Endothelial cell of umbilical vein (primary cell): ENCODE results near the gene PSMD10. TPM values are rescaled to one million over a fixed set of nuclear protein-coding genes. Genes with fewer than 3 reads are reported as not detected.

Experiments
- BruUV-seq: library from RNA; stranded (reverse); fragments of 400-500 nt; replicated peaks from 2 replicates; lab custom pipeline; 2021; lab: Mats Ljungman, UMichigan
- CTCF ChIA-PET: fragments of 300-600, 350-600 bp; sonication (Branson Sonifier 250); formaldehyde crosslinking; loops from one replicate; lab custom pipeline; 2021; ENCODE audit warnings: antibody characterized with exemption, inconsistent platforms; lab: Charles Lee
- POLR2A ChIA-PET: fragments of 300-600, 350-600 bp; sonication (Branson Sonifier 250); formaldehyde crosslinking; loops from one replicate; lab custom pipeline; 2021; ENCODE audit warnings: antibody characterized with exemption, inconsistent platforms; lab: Charles Lee
- DNase-seq: peaks from one replicate; pipeline ENCODE4 v3.0.0-alpha.2; 2011; ENCODE audit warnings: low read depth, low spot score
- FAIRE-seq: peaks from 2 replicates; lab custom pipeline; 2011; peaks lifted over from hg19 to GRCh38; lab: Jason Lieb, UNC
- H2AFZ ChIP-seq: 2 replicates; pipeline ENCODE4 v1.6.0; 2012; ENCODE audit warnings: low read depth, low read length, control low read depth, inconsistent platforms
- H3K27ac ChIP-seq: 2 replicates; pipeline ENCODE4 v1.5.1; 2011; ENCODE audit warnings: low read depth, mild to moderate bottlenecking, control low read depth, low read length, moderate library complexity; ENCODE audit not compliant: insufficient read depth
- H3K27me3 ChIP-seq, 2 experiments: 2 replicates each; pipeline versions ENCODE4 v1.6.0 to v1.6.1; 2011; ENCODE audit warnings: low read length in 2 of 2, mixed read lengths in 1 of 2; ENCODE audit not compliant: control insufficient read depth in 2 of 2, insufficient read depth in 2 of 2
- H3K36me3 ChIP-seq, 2 experiments: 2 replicates in 1 of 2; 3 replicates in 1 of 2; pipeline ENCODE4 v1.5.1; 2011; ENCODE audit warnings: low read length in 2 of 2, mild to moderate bottlenecking in 1 of 2, moderate library complexity in 1 of 2; ENCODE audit not compliant: control insufficient read depth in 2 of 2, insufficient read depth in 2 of 2; ENCODE audit errors: extremely low read depth in 1 of 2
- H3K4me1 ChIP-seq: 3 replicates; pipeline ENCODE4 v1.5.1; 2011; ENCODE audit warnings: mild to moderate bottlenecking, low read length; ENCODE audit not compliant: control insufficient read depth, insufficient read depth; ENCODE audit errors: extremely low read depth
- H3K4me2 ChIP-seq: 2 replicates; pipeline ENCODE4 v1.6.1; 2011; ENCODE audit warnings: low read length, control low read depth, mixed read lengths; ENCODE audit not compliant: insufficient read depth
- H3K4me3 ChIP-seq, 3 experiments: fragments of 200-600 bp in 1 of 3; sonication (generic), shearing (Covaris generic) in 1 of 3; replicated peaks in 1 of 3; 2 replicates each; pipeline ENCODE4 v1.5.1; 2011 to 2016; ENCODE audit warnings: control low read depth in 3 of 3, low read length in 3 of 3, mild to moderate bottlenecking in 2 of 3, inconsistent platforms in 1 of 3, low read depth in 1 of 3, moderate library complexity in 1 of 3; ENCODE audit not compliant: insufficient read depth in 1 of 3
- H3K79me2 ChIP-seq: 2 replicates; pipeline ENCODE4 v1.6.0; 2012; ENCODE audit warnings: low read length, inconsistent platforms; ENCODE audit not compliant: control insufficient read depth, insufficient read depth
- H3K9ac ChIP-seq: replicated peaks from 2 replicates; pipeline ENCODE3; 2011; ENCODE audit warnings: low read length, control low read depth; ENCODE audit not compliant: insufficient read depth; ENCODE audit errors: extremely low read depth
- H3K9me1 ChIP-seq: replicated peaks from 3 replicates; pipeline ENCODE4 v1.6.0; 2011; ENCODE audit warnings: mild to moderate bottlenecking, low read length; ENCODE audit not compliant: control insufficient read depth, insufficient read depth; ENCODE audit errors: extremely low read depth
- H3K9me3 ChIP-seq: replicated peaks from 2 replicates; pipeline ENCODE4 v1.5.1; 2012; ENCODE audit warnings: low read length, inconsistent platforms; ENCODE audit not compliant: control insufficient read depth, insufficient read depth
- H4K20me1 ChIP-seq: replicated peaks from 2 replicates; pipeline ENCODE3; 2011; ENCODE audit warnings: mild to moderate bottlenecking, low read length; ENCODE audit not compliant: control insufficient read depth, insufficient read depth; ENCODE audit errors: extremely low read depth
- FOS ChIP-seq: IDR thresholded peaks from 2 replicates; pipeline ENCODE4 v1.6.1; 2011; ENCODE audit warnings: mild to moderate bottlenecking, low read length, moderate library complexity, borderline replicate concordance; ENCODE audit not compliant: insufficient read depth
- JUN ChIP-seq: IDR thresholded peaks from 2 replicates; pipeline ENCODE4 v1.6.1; 2011; ENCODE audit warnings: borderline replicate concordance, low read depth; ENCODE audit not compliant: insufficient read length, insufficient read depth
- MYC ChIP-seq: IDR thresholded peaks from one replicate; pipeline ENCODE4 v1.6.1; 2011; ENCODE audit warnings: mild to moderate bottlenecking, low read depth, low read length
- POLR2A ChIP-seq: IDR thresholded peaks from 2 replicates; pipeline ENCODE4 v1.6.1; 2012; ENCODE audit warnings: low read depth, mild to moderate bottlenecking, control low read depth, low read length
- dilution Hi-C: fragments of 300-500 bp; cut with MboI; formaldehyde crosslinking; loops from one replicate; pipeline ENCODE4 v1.15.0; 2019; ENCODE audit warnings: low sequenced_read_pairs; ENCODE audit not compliant: extremely low pct_ligation_motif_present
- intact Hi-C: fragments of 100-400 bp; cut with micrococcal nuclease; formaldehyde crosslinking; loops from one replicate; pipeline ENCODE4 v1.10.0; 2022
- polyA plus RNA-seq, 4 experiments: library from polyadenylated mRNA; depleted of rRNA in 3 of 4; stranded (reverse) in 3 of 4; unstranded in 1 of 4; fragments of >200 nt; gene quantifications; 2 replicates each; pipeline versions ENCODE4 v1.2.1 to v1.2.3, GENCODE V29; 2011 to 2012; ENCODE audit warnings: missing spikeins in 1 of 4
- total RNA-seq: library from RNA; stranded (reverse); gene quantifications from 2 replicates; pipeline ENCODE4 v1.2.3, GENCODE V29; 2021
- TF ChIP-seq, protein P1 (sequence below), 2 donors: IDR thresholded peaks; 1 replicate in 1 of 2; 2 replicates in 1 of 2; pipeline ENCODE4 v1.5.1; 2011; ENCODE audit warnings: low read length in 2 of 2, mild to moderate bottlenecking in 2 of 2, moderate library complexity in 2 of 2, control low read depth in 1 of 2, inconsistent platforms in 1 of 2, low read depth in 1 of 2; ENCODE audit not compliant: insufficient read depth in 1 of 2; ENCODE audit errors: extremely low read depth in 1 of 2

PSMD10 gene
- total and polyA plus RNA-seq, 2 donors (not counting 3 experiments of a cell fraction or from before 2014, with no cell fraction given) = 82.7 to 93.8 TPM

DNA sequence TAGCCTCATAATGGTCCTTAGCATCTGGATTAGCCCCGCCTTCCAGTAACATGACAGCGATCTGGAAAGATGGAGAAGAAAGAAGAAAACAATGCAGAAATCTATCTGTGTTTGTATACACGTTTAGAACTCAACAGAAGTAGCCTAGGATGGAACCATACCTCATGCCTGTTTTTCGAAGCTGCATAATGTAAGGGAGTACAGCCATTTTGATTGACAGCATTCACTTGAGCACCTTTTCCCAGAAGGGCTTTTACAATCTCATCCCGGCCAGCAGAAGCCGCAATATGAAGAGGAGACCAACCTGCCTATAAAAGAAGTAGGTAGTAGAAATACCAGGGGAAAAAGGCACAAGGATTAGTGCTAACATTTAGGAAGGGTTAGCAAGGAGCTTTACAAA, 3.5 kb downstream of the PSMD10 start:
- CTCF ChIA-PET = interaction anchor here (5.7 kb wide), 1 partner anchor 51 kb away, joined by 38 read pairs; no protein-coding TSS in a partner anchor
- dilution Hi-C loops = no loop called here

DNA sequence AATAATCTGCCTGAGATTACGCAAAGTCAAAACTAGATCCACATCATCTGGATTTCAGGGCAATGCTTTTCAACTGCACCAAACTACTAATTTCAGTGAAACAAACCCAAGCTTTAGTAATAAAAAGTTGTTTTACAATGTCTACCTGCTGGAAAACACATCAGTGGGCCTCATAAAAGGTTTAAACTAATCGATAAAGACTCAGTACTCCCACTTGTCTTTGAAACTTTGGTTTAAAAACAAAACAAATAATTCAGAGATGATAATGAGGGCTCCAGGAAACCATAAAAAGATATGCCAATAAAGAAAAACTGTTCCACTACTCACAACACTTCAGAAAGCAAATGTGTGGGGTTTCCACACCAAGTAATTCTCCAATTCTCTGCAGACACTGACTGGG, 10.2 kb downstream of the PSMD10 start:
- BruUV-seq = no TSS peak
- Histone ChIP-seq H3K9ac (no peak overlapping the region), H3K27me3 (no peaks in the 10 kb centered on the region), H3K4me1 (no peaks in the 10 kb centered on the region), H4K20me1 (no peaks in the 10 kb centered on the region), H3K4me2 (no peak overlapping the region), H3K36me3 (no peaks in the 10 kb centered on the region), H3K4me3 (no peak overlapping the region), H2AFZ (no peak overlapping the region), H3K27ac (no peak overlapping the region), H3K9me1 (no peaks in the 10 kb centered on the region), H3K9me3 (no peaks in the 10 kb centered on the region), H3K79me2 (no peaks in the 10 kb centered on the region)
- intact Hi-C loops (no loop called here), dilution Hi-C loops (no loop called here)
- TF ChIP-seq MYC (no peak), JUN (no peak)
- TF ChIP-seq, protein P1, sequence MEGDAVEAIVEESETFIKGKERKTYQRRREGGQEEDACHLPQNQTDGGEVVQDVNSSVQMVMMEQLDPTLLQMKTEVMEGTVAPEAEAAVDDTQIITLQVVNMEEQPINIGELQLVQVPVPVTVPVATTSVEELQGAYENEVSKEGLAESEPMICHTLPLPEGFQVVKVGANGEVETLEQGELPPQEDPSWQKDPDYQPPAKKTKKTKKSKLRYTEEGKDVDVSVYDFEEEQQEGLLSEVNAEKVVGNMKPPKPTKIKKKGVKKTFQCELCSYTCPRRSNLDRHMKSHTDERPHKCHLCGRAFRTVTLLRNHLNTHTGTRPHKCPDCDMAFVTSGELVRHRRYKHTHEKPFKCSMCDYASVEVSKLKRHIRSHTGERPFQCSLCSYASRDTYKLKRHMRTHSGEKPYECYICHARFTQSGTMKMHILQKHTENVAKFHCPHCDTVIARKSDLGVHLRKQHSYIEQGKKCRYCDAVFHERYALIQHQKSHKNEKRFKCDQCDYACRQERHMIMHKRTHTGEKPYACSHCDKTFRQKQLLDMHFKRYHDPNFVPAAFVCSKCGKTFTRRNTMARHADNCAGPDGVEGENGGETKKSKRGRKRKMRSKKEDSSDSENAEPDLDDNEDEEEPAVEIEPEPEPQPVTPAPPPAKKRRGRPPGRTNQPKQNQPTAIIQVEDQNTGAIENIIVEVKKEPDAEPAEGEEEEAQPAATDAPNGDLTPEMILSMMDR (IDR thresholded peaks at IDR 0.05; ENCODE audit: extremely low read depth in 1 of 2, insufficient read depth in 1 of 2, low read depth in 1 of 2, low read length in 2 of 2) = no peak
- POLR2A ChIA-PET = no interaction called here
- FAIRE-seq (no peak), DNase-seq (no peak)
- CTCF ChIA-PET = no interaction called here

More for the DNA sequence above, 3.5 kb downstream of the PSMD10 start:
- Histone ChIP-seq H2AFZ (no peak overlapping the region), H3K4me2 (no peak overlapping the region), H3K27ac (peak overlapping the region; percentile 27), H3K4me3 (no peak overlapping the region), H3K36me3 (no peaks in the 10 kb centered on the region), H3K4me1 (peaks cover 15% of the 10 kb centered on the region), H3K79me2 (peaks cover 38% of the 10 kb centered on the region), H3K27me3 (no peaks in the 10 kb centered on the region), H3K9me1 (no peaks in the 10 kb centered on the region), H4K20me1 (no peaks in the 10 kb centered on the region), H3K9ac (no peak overlapping the region), H3K9me3 (no peaks in the 10 kb centered on the region)
- DNase-seq = no peak
- intact Hi-C loops = no loop called here
- FAIRE-seq = no peak
- TF ChIP-seq FOS (no peak), MYC (no peak), JUN (no peak), POLR2A (no peak)
- BruUV-seq = no TSS peak
- POLR2A ChIA-PET = no interaction called here
